Smooth muscle cell (in vitro differentiated cells): ENCODE results near the gene TMEM38B. TPM values are rescaled to one million over a fixed set of nuclear protein-coding genes. Genes with fewer than 3 reads are reported as not detected.

Experiments used
- DNase-seq: peaks from one replicate; lab custom pipeline; 2025; ENCODE audit not compliant: unreplicated experiment; lab: John Stamatoyannopoulos, UW
- H2AFZ ChIP-seq: fragments of 200-600 bp; sonication (generic); 2 replicates; pipeline ENCODE4 v1.6.0; 2016; ENCODE audit warnings: antibody characterized with exemption, low read depth, mild to moderate bottlenecking
- H3F3A ChIP-seq: fragments of 200-600 bp; sonication (generic); 2 replicates; pipeline ENCODE4 v1.6.0; 2017; ENCODE audit warnings: antibody characterized with exemption, low read depth
- H3K27ac ChIP-seq: fragments of 200-600 bp; sonication (generic); 2 replicates; pipeline ENCODE4 v1.5.1; 2016; ENCODE audit warnings: low read depth, mild to moderate bottlenecking
- H3K27me3 ChIP-seq: fragments of 200-600 bp; sonication (generic); 2 replicates; pipeline ENCODE4 v1.6.1; 2016; ENCODE audit warnings: low read depth, mild to moderate bottlenecking
- H3K36me3 ChIP-seq: fragments of 200-600 bp; sonication (generic); 2 replicates; pipeline ENCODE4 v1.5.1; 2016; ENCODE audit warnings: low read depth
- H3K4me1 ChIP-seq: fragments of 200-600 bp; sonication (generic); 2 replicates; pipeline ENCODE4 v1.5.1; 2016; ENCODE audit warnings: low read depth
- H3K4me2 ChIP-seq: fragments of 200-600 bp; sonication (generic); 2 replicates; pipeline ENCODE4 v1.6.0; 2016; ENCODE audit warnings: mild to moderate bottlenecking
- H3K4me3 ChIP-seq: fragments of 200-600 bp; sonication (generic); 2 replicates; pipeline ENCODE4 v1.5.1; 2016; ENCODE audit warnings: mild to moderate bottlenecking
- H3K79me2 ChIP-seq: fragments of 200-600 bp; sonication (generic); 2 replicates; pipeline ENCODE4 v1.6.0; 2016; ENCODE audit warnings: low read depth, mild to moderate bottlenecking
- H3K9ac ChIP-seq: fragments of 200-600 bp; sonication (generic); 2 replicates; pipeline ENCODE4 v1.6.0; 2016; ENCODE audit warnings: low read depth
- H3K9me3 ChIP-seq: fragments of 200-600 bp; sonication (generic); replicated peaks from 2 replicates; pipeline ENCODE4 v1.5.1; 2016; ENCODE audit warnings: low read depth
- H4K20me1 ChIP-seq: fragments of 200-600 bp; sonication (generic); 2 replicates; pipeline ENCODE4 v1.6.0; 2016; ENCODE audit warnings: low read depth
- CTCF ChIP-seq: fragments of 200-600 bp; sonication (generic); IDR thresholded peaks from 2 replicates; pipeline ENCODE4 v1.5.1; 2017; ENCODE audit warnings: borderline replicate concordance, mild to moderate bottlenecking, antibody characterized with exemption; ENCODE audit not compliant: insufficient read depth, poor library complexity, severe bottlenecking
- WGBS: methylation state at CpG from one replicate; pipeline ENCODE4 v1.1.7; 2016; ENCODE audit warnings: low lambda C conversion rate; 5-methylcytosine and 5-hydroxymethylcytosine counted together
- polyA plus RNA-seq: library from polyadenylated mRNA; unstranded; fragments of >200 nt; fragmentation: Nextera tagmentation; extraction: Ambion mirVana; gene quantifications from 2 replicates; pipeline ENCODE4 v1.2.1, GENCODE V29; 2016
- total RNA-seq: library from RNA; depleted of rRNA; stranded (reverse); fragments of >200 nt; gene quantifications from 2 replicates; pipeline ENCODE4 v1.2.3, GENCODE V29; 2014

Gene TMEM38B
- total and polyA plus RNA-seq, 2 experiments from 2014 or later: 15.9 to 28.4 TPM

- no peak for TF ChIP-seq CTCF
- no peak overlapping the region for H3K9ac ChIP-seq
- 75% methylated on average over 4 of the region's 4 CpGs for WGBS
- no peak overlapping the region for H2AFZ ChIP-seq
- no peaks in the 10 kb centered on the region for H3K36me3 ChIP-seq
- H3F3A ChIP-seq: no peaks in the 10 kb centered on the region
- H3K4me3 ChIP-seq: no peak overlapping the region
- H3K4me1 ChIP-seq: peaks cover 35% of the 10 kb centered on the region
- H3K4me2 ChIP-seq: no peak overlapping the region
- no peaks in the 10 kb centered on the region for H3K9me3 ChIP-seq
- peaks cover 9% of the 10 kb centered on the region for H3K27me3 ChIP-seq
- no peaks in the 10 kb centered on the region for H3K79me2 ChIP-seq
- no peak for DNase-seq
- H4K20me1 ChIP-seq: no peaks in the 10 kb centered on the region
- H3K27ac ChIP-seq: no peak overlapping the region
These were observed 42.5 kb upstream of the TMEM38B start for GRCh38 chr9:105651806-105652205.

- no peak for DNase-seq
These were observed 38.0 kb upstream of the TMEM38B start for GRCh38 chr9:105656131-105656921.

GRCh38 chr9:105658351-105658750, 36.0 kb upstream of the TMEM38B start:
- no peaks in the 10 kb centered on the region for H3F3A ChIP-seq
- H3K4me3 ChIP-seq: no peak overlapping the region
- H4K20me1 ChIP-seq: no peaks in the 10 kb centered on the region
- no peaks in the 10 kb centered on the region for H3K36me3 ChIP-seq
- no peaks in the 10 kb centered on the region for H3K79me2 ChIP-seq
- WGBS: 67% methylated on average over 2 of the region's 2 CpGs
- DNase-seq: no peak
- no peak overlapping the region for H3K27ac ChIP-seq
- peaks cover 17% of the 10 kb centered on the region for H3K4me1 ChIP-seq
- no peak overlapping the region for H2AFZ ChIP-seq
- no peaks in the 10 kb centered on the region for H3K9me3 ChIP-seq
- H3K9ac ChIP-seq: no peak overlapping the region
- no peak overlapping the region for H3K4me2 ChIP-seq
- TF ChIP-seq CTCF: no peak
- H3K27me3 ChIP-seq: peaks cover 18% of the 10 kb centered on the region

More at GRCh38 chr9:105656131-105656921, 38.0 kb upstream of the TMEM38B start:
- Histone ChIP-seq H3K9ac (no peak overlapping the region), H3F3A (no peaks in the 10 kb centered on the region), H3K4me2 (peak overlapping the region; percentile 96), H3K27me3 (peaks cover 18% of the 10 kb centered on the region), H4K20me1 (no peaks in the 10 kb centered on the region), H2AFZ (peak overlapping the region; percentile 96), H3K4me1 (peaks cover 21% of the 10 kb centered on the region), H3K4me3 (peak overlapping the region; percentile 59), H3K27ac (no peak overlapping the region), H3K79me2 (no peaks in the 10 kb centered on the region), H3K9me3 (no peaks in the 10 kb centered on the region), H3K36me3 (no peaks in the 10 kb centered on the region)
- 8% methylated on average over 63 of the region's 75 CpGs for WGBS
- peak; percentile 17 for TF ChIP-seq CTCF

- H3K4me1 ChIP-seq: peaks cover 14% of the 10 kb centered on the region
- TF ChIP-seq CTCF: no peak
These were observed 33.3 kb upstream of the TMEM38B start for GRCh38 chr9:105661011-105661410.

More at GRCh38 chr9:105661011-105661410, 33.3 kb upstream of the TMEM38B start:
- Histone ChIP-seq H3K27me3 (peaks cover 15% of the 10 kb centered on the region), H3F3A (no peaks in the 10 kb centered on the region), H4K20me1 (no peaks in the 10 kb centered on the region), H3K9ac (no peak overlapping the region), H3K79me2 (no peaks in the 10 kb centered on the region), H3K4me3 (no peak overlapping the region), H3K4me2 (no peak overlapping the region), H3K9me3 (no peaks in the 10 kb centered on the region), H2AFZ (no peak overlapping the region), H3K36me3 (no peaks in the 10 kb centered on the region), H3K27ac (no peak overlapping the region)
- WGBS: 75% methylated on average over 4 of the region's 4 CpGs
- DNase-seq: no peak
